ENCODE results near the gene AKIRIN2. TPM values are rescaled to one million over a fixed set of nuclear protein-coding genes. Genes with fewer than 3 reads are reported as not detected.

The AKIRIN2 gene
- 14.9 and 15.8 TPM in 2 replicates for total RNA-seq

DNA sequence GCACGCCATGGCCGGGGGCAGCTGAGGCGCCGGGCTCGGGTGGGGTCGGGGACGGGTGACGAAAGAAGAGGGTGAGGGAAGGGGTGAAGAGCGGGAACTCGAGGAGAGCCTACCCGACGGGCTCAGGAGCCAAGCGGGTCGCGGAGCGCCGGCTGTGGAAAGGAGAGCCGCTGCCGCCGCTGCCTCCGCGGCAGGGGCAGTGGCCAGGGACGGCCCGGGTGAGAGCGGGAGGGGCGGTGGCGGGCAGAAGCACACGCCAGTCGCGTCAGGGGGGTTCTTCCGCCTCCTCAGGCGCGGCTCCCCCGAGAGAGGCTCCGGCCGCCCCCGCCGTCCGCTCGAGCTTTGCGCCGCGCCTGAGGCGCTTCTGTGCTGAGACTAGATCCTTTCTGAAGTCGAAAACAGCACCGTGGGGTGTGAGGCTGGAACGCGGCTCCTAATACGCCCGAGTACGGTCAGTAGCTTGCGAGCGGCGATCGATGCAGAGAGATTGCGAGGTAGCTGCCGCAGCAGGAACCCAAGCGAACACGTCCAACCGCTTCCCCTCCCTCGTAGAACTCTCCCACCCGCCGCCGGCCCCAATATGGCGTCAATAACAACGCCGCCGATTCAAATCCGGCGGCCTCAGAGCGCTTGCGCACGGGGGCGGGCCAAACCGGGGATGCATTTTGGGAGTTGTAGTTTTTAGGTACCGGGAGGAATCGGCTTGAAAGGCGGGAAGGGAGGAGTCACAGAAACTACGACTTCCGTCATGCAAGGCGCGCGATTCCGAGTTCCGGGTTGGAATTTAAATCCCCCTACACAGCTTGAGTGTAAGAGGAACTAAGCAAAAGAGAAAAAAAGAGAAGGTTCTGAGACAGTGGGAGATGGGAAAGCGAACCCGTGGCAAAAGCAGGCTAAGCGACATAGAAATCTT is at the start of gene AKIRIN2:
Gene AKIRIN2 (minus strand): TSS at position 558 of the 913 bp plus-strand sequence. CDS start 549 bp downstream, at position 9.

Other genes starting within 250 kb of the AKIRIN2 start
- 7.4 and 8.9 TPM in 2 replicates for gene SLC35A1, start 229.3 kb downstream of the AKIRIN2 start, total RNA-seq
- 23.7 and 25.6 TPM in 2 replicates for gene RARS2, start 112.2 kb downstream of the AKIRIN2 start, total RNA-seq
- gene ORC3, start 112.1 kb downstream of the AKIRIN2 start, total RNA-seq, result 16.7 and 25.7 TPM in 2 replicates

Measured in hair follicular keratinocyte (primary cell).